ENCODE data around the gene KIF20A. TPM values are rescaled to one million over a fixed set of nuclear protein-coding genes. Genes with fewer than 3 reads are reported as not detected.

The KIF20A gene
- total and polyA plus RNA-seq, 3 donors from 2014 or later: 10.4 to 32.1 (median 13.8) TPM

DNA sequence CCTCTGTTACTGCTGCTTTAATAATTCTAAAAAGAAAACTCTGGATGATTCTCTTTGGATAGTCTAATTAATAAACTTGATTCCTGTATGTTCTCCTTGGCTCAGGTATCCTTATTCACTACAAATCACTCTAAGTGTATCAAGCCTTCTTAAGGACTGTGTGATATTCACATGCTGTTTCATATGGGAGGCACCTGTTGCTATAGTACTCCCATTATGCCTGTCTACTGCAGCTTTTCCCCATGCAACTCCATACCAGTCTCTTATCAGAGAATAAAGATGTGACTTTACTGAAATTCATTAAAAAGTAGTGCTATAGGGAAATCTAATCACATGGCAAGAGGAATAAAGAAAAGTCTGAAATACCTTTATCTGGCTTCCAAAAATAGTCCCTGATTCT is 15.2 kb upstream of the KIF20A start:
- Histone ChIP-seq H3K4me1 (no peaks in the 10 kb centered on the region), H3K27me3 (no peaks in the 10 kb centered on the region), H3K9me3 (no peaks in the 10 kb centered on the region), H3K27ac (no peak overlapping the region), H3K4me3 (no peak overlapping the region), H3K36me3 (ENCODE audit: low read depth, missing control alignments) (no peaks in the 10 kb centered on the region)
- no peak for TF ChIP-seq CTCF (IDR thresholded peaks at IDR 0.05)
- no peak for TF ChIP-seq POLR2A (IDR thresholded peaks at IDR 0.05)
- intact Hi-C loops (cut with DNase I; ENCODE audit: low total_unique reads): no loop called here
- no peak for DNase-seq

DNA sequence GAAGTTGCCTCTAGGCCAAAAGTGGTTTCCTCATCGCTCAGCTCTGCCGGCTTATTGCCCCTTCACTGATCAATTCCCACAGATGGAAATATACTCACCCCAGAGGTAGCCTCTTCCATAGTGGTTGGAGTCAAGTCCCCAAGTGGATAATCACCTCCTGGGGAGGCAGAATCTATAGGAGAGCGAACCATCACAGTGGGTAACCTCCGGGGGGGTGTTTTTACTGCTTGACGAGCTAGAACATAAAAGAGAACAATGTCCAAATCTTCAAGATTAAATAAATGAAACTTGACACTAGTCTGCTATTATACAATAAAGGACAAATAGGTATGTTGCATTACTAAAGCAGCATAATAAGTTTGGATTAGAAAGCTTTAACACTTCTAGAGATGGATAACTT is 9.8 kb upstream of the KIF20A start:
- Histone ChIP-seq H3K27me3 (no peaks in the 10 kb centered on the region), H3K36me3 (ENCODE audit: low read depth, missing control alignments) (no peaks in the 10 kb centered on the region), H3K9me3 (no peaks in the 10 kb centered on the region), H3K4me1 (no peaks in the 10 kb centered on the region), H3K27ac (no peak overlapping the region), H3K4me3 (no peak overlapping the region)
- intact Hi-C loops (cut with DNase I; ENCODE audit: low total_unique reads): no loop called here
- TF ChIP-seq CTCF (IDR thresholded peaks at IDR 0.05) (no peak), POLR2A (IDR thresholded peaks at IDR 0.05) (no peak)
- 92 to 95% methylated on average over 5 of the region's 5 CpGs for WGBS, 2 donors
- no peak for DNase-seq

DNA sequence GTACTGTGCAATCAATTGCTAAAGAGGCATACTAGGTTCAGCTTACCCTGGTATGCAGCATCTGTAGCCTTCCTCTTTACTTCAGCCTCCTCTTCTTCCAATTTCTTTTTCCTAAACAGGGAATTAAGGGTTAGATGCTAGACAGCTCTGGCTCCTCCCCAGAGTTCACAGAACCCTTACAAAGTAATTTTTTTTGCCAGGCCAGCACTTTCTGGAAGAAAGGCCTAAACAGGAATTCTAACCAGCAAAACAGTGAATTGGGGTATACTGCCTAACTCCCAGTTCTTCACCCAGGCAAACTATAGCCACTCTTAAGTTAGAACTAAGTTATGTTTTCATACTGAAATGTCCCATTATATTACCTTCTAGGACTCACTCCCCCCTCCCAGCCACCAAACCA is 8.6 kb upstream of the KIF20A start:
- Histone ChIP-seq H3K4me3 (no peak overlapping the region), H3K9me3 (no peaks in the 10 kb centered on the region), H3K36me3 (ENCODE audit: low read depth, missing control alignments) (no peaks in the 10 kb centered on the region), H3K27me3 (no peaks in the 10 kb centered on the region), H3K27ac (no peak overlapping the region), H3K4me1 (no peaks in the 10 kb centered on the region)
- no peak for DNase-seq
- intact Hi-C loops (cut with DNase I; ENCODE audit: low total_unique reads): no loop called here
- TF ChIP-seq CTCF (IDR thresholded peaks at IDR 0.05) (no peak), POLR2A (IDR thresholded peaks at IDR 0.05) (no peak)

- H3K4me3 ChIP-seq: peak overlapping the region; percentile 76 to 85
- H3K36me3 ChIP-seq (ENCODE audit: low read depth, missing control alignments): no peaks in the 10 kb centered on the region
- TF ChIP-seq POLR2A (IDR thresholded peaks at IDR 0.05) (no peak), CTCF (IDR thresholded peaks at IDR 0.05) (no peak)
- peaks cover 5% of the 10 kb centered on the region for H3K4me1 ChIP-seq
- H3K9me3 ChIP-seq: no peaks in the 10 kb centered on the region
- H3K27ac ChIP-seq: peak overlapping the region; percentile 84 to 95
- WGBS, 2 donors: 0% methylated on average over 16 of the region's 16 CpGs
- no peaks in the 10 kb centered on the region for H3K27me3 ChIP-seq
- intact Hi-C loops (cut with DNase I; ENCODE audit: low total_unique reads): no loop called here
- DNase-seq: peak; percentile 76
Measured at GRCh38 chr5:138177941-138178515, 884 bp upstream of the KIF20A start.

DNA sequence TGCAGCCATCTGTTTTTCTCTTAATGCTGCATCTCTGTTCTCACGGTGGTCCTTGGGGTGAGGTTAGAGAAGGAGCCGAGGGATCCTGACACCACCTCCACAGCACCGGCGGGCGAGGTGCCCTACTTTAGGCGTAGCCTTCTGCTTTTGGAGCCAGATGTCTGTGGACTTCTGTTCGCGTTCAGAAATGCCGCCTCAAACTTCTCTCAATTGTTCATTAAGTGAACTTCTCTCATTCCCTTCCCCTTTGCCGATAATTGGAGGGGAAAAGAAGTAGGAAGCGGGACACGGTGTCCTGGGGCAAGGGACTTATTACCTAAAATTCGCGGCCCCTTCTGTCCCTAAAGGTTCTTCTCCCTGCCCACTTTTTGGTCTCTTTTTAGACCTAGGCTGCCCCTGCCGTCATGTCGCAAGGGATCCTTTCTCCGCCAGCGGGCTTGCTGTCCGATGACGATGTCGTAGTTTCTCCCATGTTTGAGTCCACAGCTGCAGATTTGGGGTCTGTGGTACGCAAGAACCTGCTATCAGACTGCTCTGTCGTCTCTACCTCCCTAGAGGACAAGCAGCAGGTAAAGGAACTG is 455 bp downstream of the KIF20A start:
- H3K4me3 ChIP-seq: peak overlapping the region; percentile 76 to 85
- H3K9me3 ChIP-seq: no peaks in the 10 kb centered on the region
- WGBS, 2 donors: 0 to 2% methylated on average over 23 of the region's 23 CpGs
- DNase-seq: no peak
- H3K27ac ChIP-seq: peak overlapping the region in 1 of 2 donors; percentile 95
- peaks cover 5% of the 10 kb centered on the region for H3K4me1 ChIP-seq
- H3K27me3 ChIP-seq: no peaks in the 10 kb centered on the region
- H3K36me3 ChIP-seq (ENCODE audit: low read depth, missing control alignments): no peaks in the 10 kb centered on the region
- intact Hi-C loops (cut with DNase I; ENCODE audit: low total_unique reads): no loop called here
- no peak for TF ChIP-seq CTCF (IDR thresholded peaks at IDR 0.05)
